WTC11 (cell line): ENCODE measurements around the gene WARS2. TPM values are rescaled to one million over a fixed set of nuclear protein-coding genes. Genes with fewer than 3 reads are reported as not detected.

Experiments
- ATAC-seq: fragments of 200-7000 bp; cut with Tn5 transposase; 2 replicates; pipeline ENCODE4 v1.10.0; 2021; ENCODE audit warnings: mild to moderate bottlenecking, moderate library complexity
- CTCF ChIA-PET: fragments of 300-600 bp; sonication (Branson Sonifier 250); formaldehyde crosslinking; loops from one replicate; lab custom pipeline; 2021; ENCODE audit warnings: antibody characterized with exemption; lab: Charles Lee
- POLR2A ChIA-PET: fragments of 350-600 bp; sonication (Branson Sonifier 250); formaldehyde crosslinking; loops from one replicate; lab custom pipeline; 2021; ENCODE audit warnings: antibody characterized with exemption; lab: Charles Lee
- DNase-seq: peaks from one replicate; pipeline ENCODE4 v3.0.0; 2021; ENCODE audit warnings: low spot score
- H3K27ac Mint-ChIP-seq: 2 replicates; pipeline ENCODE4 v1.8.0; 2021; ENCODE audit warnings: mixed read lengths
- H3K27me3 Mint-ChIP-seq: 2 replicates; pipeline ENCODE4 v1.8.0; 2021; ENCODE audit warnings: low read depth, mild to moderate bottlenecking, moderate library complexity, mixed read lengths
- H3K36me3 Mint-ChIP-seq: 2 replicates; pipeline ENCODE4 v1.8.0; 2021; ENCODE audit warnings: mixed read lengths
- H3K4me1 Mint-ChIP-seq: 2 replicates; pipeline ENCODE4 v1.8.0; 2022; ENCODE audit warnings: mixed read lengths
- H3K4me3 Mint-ChIP-seq: 2 replicates; pipeline ENCODE4 v1.8.0; 2021; ENCODE audit warnings: mild to moderate bottlenecking, moderate library complexity, mixed read lengths
- H3K9me3 Mint-ChIP-seq: 2 replicates; pipeline ENCODE4 v1.8.0; 2021; ENCODE audit warnings: mixed read lengths
- ARID4B ChIP-seq: sonication (generic); formaldehyde crosslinking; IDR thresholded peaks from 2 replicates; pipeline ENCODE4 v1.8.0; 2023; ENCODE audit warnings: missing genetic modification reagents, mild to moderate bottlenecking, borderline replicate concordance
- E2F1 ChIP-seq: sonication (generic); formaldehyde crosslinking; IDR thresholded peaks from 2 replicates; pipeline ENCODE4 v1.8.0; 2022; ENCODE audit warnings: mild to moderate bottlenecking, missing genetic modification reagents
- E2F4 ChIP-seq: sonication (generic); formaldehyde crosslinking; IDR thresholded peaks from 2 replicates; pipeline ENCODE4 v1.8.1; 2022; ENCODE audit warnings: low read depth, mild to moderate bottlenecking, moderate library complexity, missing genetic modification reagents, borderline replicate concordance
- ERG ChIP-seq: fragments of 250-450 bp; sonication (Bioruptor Pico); IDR thresholded peaks from 2 replicates; pipeline ENCODE4 v1.8.0; 2021; ENCODE audit warnings: mild to moderate bottlenecking
- NFE2L1 ChIP-seq: sonication (generic); formaldehyde crosslinking; IDR thresholded peaks from 2 replicates; pipeline ENCODE4 v1.8.1; 2023; ENCODE audit warnings: missing genetic modification reagents
- NR1H2 ChIP-seq: sonication (generic); formaldehyde crosslinking; IDR thresholded peaks from 2 replicates; pipeline ENCODE4 v1.9.0; 2021; ENCODE audit warnings: mild to moderate bottlenecking, moderate library complexity, missing genetic modification reagents
- NR3C1 ChIP-seq: sonication (generic); formaldehyde crosslinking; conservative IDR thresholded peaks from 2 replicates; pipeline ENCODE4 v1.8.1; 2023; ENCODE audit warnings: low read depth, mild to moderate bottlenecking, missing genetic modification reagents
- OVOL2 ChIP-seq: fragments of 250-450 bp; sonication (Bioruptor Pico); IDR thresholded peaks from 2 replicates; pipeline ENCODE4 v1.9.0; 2021; ENCODE audit warnings: mild to moderate bottlenecking, borderline replicate concordance
- PRDM15 ChIP-seq: sonication (generic); formaldehyde crosslinking; IDR thresholded peaks from 2 replicates; pipeline ENCODE4 v1.8.0; 2022; ENCODE audit warnings: missing genetic modification reagents
- PREB ChIP-seq: sonication (generic); formaldehyde crosslinking; IDR thresholded peaks from 2 replicates; pipeline ENCODE4 v1.8.1; 2022; ENCODE audit warnings: mild to moderate bottlenecking, missing genetic modification reagents, moderate library complexity, borderline replicate concordance
- PRRX2 ChIP-seq: fragments of 250-450 bp; sonication (Bioruptor Pico); IDR thresholded peaks from 2 replicates; pipeline ENCODE4 v1.8.0; 2021; ENCODE audit warnings: mild to moderate bottlenecking
- RORB ChIP-seq: fragments of 250-450 bp; sonication (Bioruptor Pico); IDR thresholded peaks from 2 replicates; pipeline ENCODE4 v1.9.0; 2021; ENCODE audit warnings: mild to moderate bottlenecking
- SMAD3 ChIP-seq: sonication (generic); formaldehyde crosslinking; IDR thresholded peaks from 2 replicates; pipeline ENCODE4 v1.8.0; 2022; ENCODE audit warnings: missing genetic modification reagents, mild to moderate bottlenecking, borderline replicate concordance
- SOX15 ChIP-seq: fragments of 250-450 bp; sonication (Bioruptor Pico); IDR thresholded peaks from 2 replicates; pipeline ENCODE4 v1.9.0; 2021; ENCODE audit warnings: mild to moderate bottlenecking
- SP1 ChIP-seq: sonication (generic); formaldehyde crosslinking; conservative IDR thresholded peaks from 2 replicates; pipeline ENCODE4 v1.8.1; 2022; ENCODE audit warnings: missing genetic modification reagents
- TCF7 ChIP-seq: sonication (generic); formaldehyde crosslinking; IDR thresholded peaks from 2 replicates; pipeline ENCODE4 v1.8.0; 2022; ENCODE audit warnings: mild to moderate bottlenecking, low read depth, missing genetic modification reagents, moderate library complexity
- TEAD1 ChIP-seq: sonication (generic); formaldehyde crosslinking; IDR thresholded peaks from 2 replicates; pipeline ENCODE4 v1.8.0; 2022; ENCODE audit warnings: mild to moderate bottlenecking, missing genetic modification reagents
- ZNF232 ChIP-seq: sonication (generic); formaldehyde crosslinking; IDR thresholded peaks from 2 replicates; pipeline ENCODE4 v1.8.0; 2022; ENCODE audit warnings: mild to moderate bottlenecking, missing genetic modification reagents
- ZNF263 ChIP-seq: sonication (generic); formaldehyde crosslinking; IDR thresholded peaks from 2 replicates; pipeline ENCODE4 v1.8.1; 2022; ENCODE audit warnings: low read depth, mild to moderate bottlenecking, moderate library complexity, missing genetic modification reagents
- ZNF416 ChIP-seq: fragments of 250-450 bp; sonication (Bioruptor Pico); IDR thresholded peaks from 2 replicates; pipeline ENCODE4 v1.9.0; 2021; ENCODE audit warnings: mild to moderate bottlenecking, inconsistent platforms
- ZNF512 ChIP-seq: sonication (generic); formaldehyde crosslinking; IDR thresholded peaks from 2 replicates; pipeline ENCODE4 v1.8.1; 2022; ENCODE audit warnings: missing genetic modification reagents, borderline replicate concordance
- total RNA-seq: library from RNA; stranded (reverse); gene quantifications from 3 replicates; pipeline ENCODE4 v1.2.3, GENCODE V29; 2021

Gene WARS2
- total RNA-seq, 1 experiment from 2014 or later, result 9.3 TPM

GRCh38 chr1:118984086-118984721 is 156.2 kb downstream of the WARS2 start (continued):
- TF ChIP-seq SP1 (CRISPR knock-in tag) (0 out of 2 replicates have a peak, but pooled peaks have one; percentile 32), ZNF512 (CRISPR knock-in tag) (0 out of 2 replicates have a peak, but pooled peaks have one; percentile 35), OVOL2 (CRISPR knock-in tag) (no peak), E2F1 (0 out of 2 replicates have a peak, but pooled peaks have one; percentile 59), NFE2L1 (CRISPR knock-in tag) (peak; percentile 77; the same call in 1 of the 2 replicates)

GRCh38 chr1:118983558-118984041 is 156.9 kb downstream of the WARS2 start:
- peak; percentile 56 for DNase-seq

More at GRCh38 chr1:118983558-118984041, 156.9 kb downstream of the WARS2 start:
- H3K36me3 Mint-ChIP-seq, result no peaks in the 10 kb centered on the region; the same call in 1 of the 2 replicates
- peak; percentile 10 for ATAC-seq
- H3K4me1 Mint-ChIP-seq, result peaks cover 64% of the 10 kb centered on the region
- no peaks in the 10 kb centered on the region for H3K9me3 Mint-ChIP-seq
- no peak overlapping the region for H3K27ac Mint-ChIP-seq
- peak overlapping the region; percentile 73 for H3K4me3 Mint-ChIP-seq
- TF ChIP-seq PREB (CRISPR knock-in tag), result no peak
- no peak for TF ChIP-seq RORB (CRISPR knock-in tag)
- TF ChIP-seq TCF7, result no peak
- TF ChIP-seq ARID4B (CRISPR knock-in tag), result no peak
- no peak for TF ChIP-seq ZNF263 (CRISPR knock-in tag)
- TF ChIP-seq SMAD3 (CRISPR knock-in tag), result no peak
- no peak for TF ChIP-seq PRDM15
- TF ChIP-seq E2F4 (CRISPR knock-in tag), result no peak
- TF ChIP-seq SP1 (CRISPR knock-in tag), result no peak
- TF ChIP-seq SOX15, result no peak
- no peak for TF ChIP-seq NR3C1
- no peak for TF ChIP-seq ERG (CRISPR knock-in tag)
- no peak for TF ChIP-seq NR1H2 (CRISPR knock-in tag)
- no peak for TF ChIP-seq ZNF232 (CRISPR knock-in tag)
- no peak for TF ChIP-seq PRRX2 (CRISPR knock-in tag)
- no peak for TF ChIP-seq ZNF416
- no peak for TF ChIP-seq TEAD1 (CRISPR knock-in tag)
- H3K27me3 Mint-ChIP-seq, result peaks cover 100% of the 10 kb centered on the region
- POLR2A ChIA-PET, result no interaction called here
- CTCF ChIA-PET, result interaction anchor here (1.1 to 3.5 kb wide), 5 partner anchors 10 to 25 kb away, joined by 3 to 36 read pairs (median 5); no protein-coding TSS in a partner anchor
